Pons (tissue), 1 donor: ENCODE measurements around the gene TBX4.

Experiments
- DNase-seq: peaks from one replicate; pipeline ENCODE4 v3.0.0-alpha.2; 2016; ENCODE audit warnings: low spot score

TBX4 gene

GRCh38 chr17:61412860-61413660 lies 39.2 kb upstream of the TBX4 start:
- no peak for DNase-seq

GRCh38 chr17:61413661-61414126 lies 38.5 kb upstream of the TBX4 start:
- DNase-seq, result no peak

GRCh38 chr17:61414141-61414935 lies 37.9 kb upstream of the TBX4 start:
- no peak for DNase-seq

GRCh38 chr17:61414936-61415251 lies 37.3 kb upstream of the TBX4 start:
- DNase-seq, result no peak

- DNase-seq, result no peak
These were observed 36.6 kb upstream of the TBX4 start for GRCh38 chr17:61415374-61416210.

- no peak for DNase-seq
These were observed 36.0 kb upstream of the TBX4 start for GRCh38 chr17:61416211-61416539.

- DNase-seq, result peak; percentile 58
These were observed 35.5 kb upstream of the TBX4 start for GRCh38 chr17:61416540-61417363.

GRCh38 chr17:61418449-61418848 lies 33.8 kb upstream of the TBX4 start:
- DNase-seq, result no peak

- no peak for DNase-seq
These were observed 32.7 kb upstream of the TBX4 start for GRCh38 chr17:61419496-61420046.

- no peak for DNase-seq
These were observed 32.2 kb upstream of the TBX4 start for GRCh38 chr17:61420052-61420451.

- no peak for DNase-seq
These were observed 31.4 kb upstream of the TBX4 start for GRCh38 chr17:61420745-61421398.

GRCh38 chr17:61421460-61421859 lies 30.8 kb upstream of the TBX4 start:
- no peak for DNase-seq

- no peak for DNase-seq
These were observed 30.0 kb upstream of the TBX4 start for GRCh38 chr17:61422116-61422799.

GRCh38 chr17:61422869-61423268 lies 29.4 kb upstream of the TBX4 start:
- no peak for DNase-seq

- no peak for DNase-seq
These were observed 28.1 kb upstream of the TBX4 start for GRCh38 chr17:61423967-61424649.

- DNase-seq, result no peak
These were observed 26.3 kb upstream of the TBX4 start for GRCh38 chr17:61425682-61426481.

- no peak for DNase-seq
These were observed 25.5 kb upstream of the TBX4 start for GRCh38 chr17:61426482-61427304.

- no peak for DNase-seq
These were observed 24.7 kb upstream of the TBX4 start for GRCh38 chr17:61427567-61427966.
